Smooth muscle cell of trachea (primary cell): Measurements from ENCODE around the gene DNAI2. TPM values are rescaled to one million over a fixed set of nuclear protein-coding genes. Genes with fewer than 3 reads are reported as not detected.

Source experiments
- total RNA-seq: library from RNA; depleted of rRNA; stranded (reverse); fragments of >200 nt; gene quantifications from 2 replicates; pipeline ENCODE4 v1.2.1, GENCODE V29; 2014

Gene DNAI2, protein sequence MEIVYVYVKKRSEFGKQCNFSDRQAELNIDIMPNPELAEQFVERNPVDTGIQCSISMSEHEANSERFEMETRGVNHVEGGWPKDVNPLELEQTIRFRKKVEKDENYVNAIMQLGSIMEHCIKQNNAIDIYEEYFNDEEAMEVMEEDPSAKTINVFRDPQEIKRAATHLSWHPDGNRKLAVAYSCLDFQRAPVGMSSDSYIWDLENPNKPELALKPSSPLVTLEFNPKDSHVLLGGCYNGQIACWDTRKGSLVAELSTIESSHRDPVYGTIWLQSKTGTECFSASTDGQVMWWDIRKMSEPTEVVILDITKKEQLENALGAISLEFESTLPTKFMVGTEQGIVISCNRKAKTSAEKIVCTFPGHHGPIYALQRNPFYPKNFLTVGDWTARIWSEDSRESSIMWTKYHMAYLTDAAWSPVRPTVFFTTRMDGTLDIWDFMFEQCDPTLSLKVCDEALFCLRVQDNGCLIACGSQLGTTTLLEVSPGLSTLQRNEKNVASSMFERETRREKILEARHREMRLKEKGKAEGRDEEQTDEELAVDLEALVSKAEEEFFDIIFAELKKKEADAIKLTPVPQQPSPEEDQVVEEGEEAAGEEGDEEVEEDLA
- not detected in 2 replicates for total RNA-seq

DNA sequence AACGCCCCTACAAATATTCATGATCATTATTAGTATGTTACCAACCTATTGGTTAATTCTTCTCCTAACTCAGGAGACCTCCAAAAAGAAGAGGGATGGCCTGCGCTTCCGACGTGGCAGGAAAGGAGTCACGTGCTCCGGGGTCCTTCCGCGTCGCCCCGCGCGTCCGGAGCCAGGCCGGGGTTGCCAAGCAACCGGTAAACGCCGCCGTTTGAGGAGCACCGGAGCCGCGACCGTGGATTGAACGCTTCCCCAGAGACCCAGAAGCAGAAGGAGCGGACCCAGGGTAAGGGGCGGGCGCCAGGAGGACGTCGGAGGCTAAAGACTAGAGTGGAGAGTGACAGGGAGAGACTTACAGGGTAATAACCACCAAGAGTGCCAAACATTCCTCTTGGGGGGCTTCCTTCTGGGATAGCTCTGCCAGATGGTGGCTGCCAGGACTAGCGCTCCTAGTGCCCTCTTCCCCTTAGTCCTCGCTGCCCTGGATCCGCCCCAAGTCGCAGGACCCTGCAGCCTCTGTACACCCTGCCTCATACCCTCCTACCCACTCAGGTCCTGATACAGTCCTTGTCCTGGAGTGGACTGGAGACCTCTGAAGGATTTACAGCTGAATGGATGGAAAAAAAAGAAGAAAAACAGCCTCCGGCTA lies at the start of gene DNAI2:
DNAI2 (plus strand) TSS at position 175 of the 649 bp plus-strand sequence. CDS start 7,584 bp downstream, outside the sequence.

DNA sequence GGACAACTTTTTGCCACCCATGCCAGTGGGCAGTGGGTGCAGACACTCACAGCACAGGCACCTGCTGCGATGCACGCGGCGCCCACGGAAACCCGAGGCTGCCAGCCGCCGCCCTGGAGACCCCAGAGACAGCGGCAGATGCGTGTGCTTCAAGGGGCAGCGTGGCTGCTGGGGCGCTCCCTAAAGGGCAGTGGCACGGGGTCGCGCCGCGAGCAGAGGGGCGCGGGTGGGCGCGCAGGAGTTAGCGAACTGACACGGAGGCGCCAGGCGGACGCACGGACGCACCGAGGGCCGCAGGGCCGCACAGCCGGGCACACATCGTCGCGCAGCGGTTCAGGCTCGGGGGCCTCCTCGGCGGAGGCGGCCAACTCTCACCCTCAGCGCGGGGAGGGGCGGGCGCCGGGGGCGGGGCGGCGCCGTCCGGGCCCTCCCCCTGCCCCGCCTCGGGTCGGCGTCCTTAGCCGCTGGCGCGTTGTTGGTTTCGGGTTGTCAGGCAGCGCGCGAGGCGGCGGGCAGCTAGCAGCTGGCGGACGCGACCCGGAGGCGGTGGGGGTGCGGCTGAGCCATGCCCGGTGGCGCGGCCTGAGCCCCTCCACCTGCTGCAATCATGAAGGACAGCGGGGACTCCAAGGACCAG lies 51.8 kb downstream of the DNAI2 start, which contains the start of gene KIF19:
KIF19 (plus strand) TSS at position 484 of the 637 bp plus-strand sequence; CDS start at position 608, 124 bp downstream.

DNA sequence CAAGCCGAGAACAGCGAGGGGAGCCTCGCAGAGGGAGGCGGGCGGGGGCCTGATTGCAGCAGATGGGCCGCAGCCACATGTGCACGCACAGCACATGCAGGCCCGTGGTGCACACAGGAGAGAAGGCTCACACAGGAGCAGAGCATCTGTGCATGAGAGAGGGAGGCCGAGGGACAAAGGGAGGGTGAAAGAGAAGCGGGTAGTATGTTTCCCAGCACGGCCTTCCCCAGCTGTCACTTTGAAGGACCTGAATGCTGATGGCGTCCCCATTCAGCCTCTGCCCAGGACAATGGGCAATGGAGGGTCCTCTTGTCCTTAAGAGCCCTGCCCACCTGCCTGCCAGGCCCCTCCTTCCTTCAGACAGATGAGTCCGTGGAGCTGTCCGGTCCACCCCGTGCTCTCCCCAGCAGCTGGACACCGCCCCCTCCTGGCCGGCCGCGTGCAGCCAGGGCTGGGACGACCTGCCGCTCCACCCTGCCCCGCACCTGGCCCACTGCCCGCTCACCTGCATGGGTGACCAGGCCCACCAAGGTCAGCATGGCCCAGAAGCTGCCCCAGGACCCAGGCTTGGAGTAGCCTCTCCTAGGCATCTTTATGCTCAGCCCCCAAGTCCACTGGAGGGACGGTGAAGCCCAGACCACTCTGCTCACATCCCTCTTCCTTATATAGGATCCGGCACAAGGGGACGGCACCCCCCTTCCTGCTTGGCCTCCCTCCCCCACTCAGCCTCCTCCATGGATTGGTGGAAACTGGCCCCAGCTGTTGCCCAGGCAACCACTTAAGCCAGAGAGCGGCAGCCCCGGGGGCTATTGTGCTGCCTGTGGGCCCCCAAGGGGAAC lies 87.4 kb downstream of the DNAI2 start, which contains the start of gene BTBD17:
BTBD17 (minus strand) TSS at position 639 of the 839 bp plus-strand sequence; CDS start at position 590, 49 bp downstream.

Other genes starting within 250 kb of the DNAI2 start
- 646 and 1,211 TPM in 2 replicates for gene RPL38, start 70.6 kb upstream of the DNAI2 start, total RNA-seq
- gene TTYH2, start 60.7 kb upstream of the DNAI2 start, total RNA-seq = 3.8 and 4.1 TPM in 2 replicates
- gene KIF19, start 52.0 kb downstream of the DNAI2 start, total RNA-seq = under 0.01 TPM in 1 of 2 replicates, not detected in the other
- gene BTBD17, start 87.6 kb downstream of the DNAI2 start, total RNA-seq = 0.17 TPM in 1 of 2 replicates, not detected in the other
- gene GPR142, start 93.3 kb downstream of the DNAI2 start, total RNA-seq = 1.3 TPM in 1 of 2 replicates, not detected in the other
- gene GPRC5C, start 157.9 kb downstream of the DNAI2 start, total RNA-seq = 2.3 and 4.8 TPM in 2 replicates
- 0.50 TPM in 1 of 2 replicates, not detected in the other for gene CD300A, start 192.4 kb downstream of the DNAI2 start, total RNA-seq